Measurements from ENCODE around the gene SMIM22.
A peak's percentile ranks its signal among the peaks of the same experiment; 100 is the strongest.

The SMIM22 gene

DNA sequence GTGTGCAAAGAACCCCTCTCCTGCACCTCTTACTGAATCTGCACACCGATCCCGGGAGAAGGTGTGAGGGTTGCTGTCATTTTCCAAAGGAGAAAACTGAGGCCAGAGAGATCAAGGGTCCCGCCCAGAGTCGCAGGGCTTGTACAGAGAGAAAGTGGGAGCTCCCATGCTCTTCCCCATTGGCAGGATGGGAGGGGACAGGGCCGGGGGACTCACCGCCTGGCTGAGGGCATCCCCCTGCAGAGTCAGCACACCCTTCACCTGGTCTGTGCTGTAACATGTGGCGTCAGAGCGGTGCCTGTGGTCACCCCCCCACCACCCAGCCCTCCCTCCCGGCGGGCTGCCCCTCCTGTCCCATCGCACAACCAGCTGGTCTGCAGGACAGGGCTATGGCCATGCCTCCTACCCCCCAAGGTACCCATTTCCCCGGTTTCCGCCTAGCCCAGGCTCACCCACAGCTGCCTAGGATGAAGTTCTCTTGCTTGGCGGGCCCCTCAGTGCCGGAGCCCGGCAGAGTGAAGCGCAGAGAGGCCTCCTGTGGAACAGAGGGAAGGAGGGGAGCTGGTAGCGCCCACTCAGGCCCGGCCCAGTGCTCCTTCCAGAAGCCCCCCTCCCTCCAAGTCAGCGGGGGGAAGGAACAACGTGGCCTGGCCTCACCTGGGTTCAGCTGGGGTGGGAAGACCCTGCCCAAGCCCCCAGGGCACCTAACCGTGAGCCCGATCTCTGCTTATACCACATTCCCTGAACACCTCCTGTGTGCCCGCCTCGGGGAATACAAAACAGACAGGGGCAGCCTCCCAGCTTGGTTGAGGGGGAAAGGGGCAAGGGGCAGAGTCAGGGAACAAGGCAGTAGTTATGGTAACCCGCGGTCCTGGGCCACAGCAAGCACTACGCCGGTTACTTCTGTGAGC, 6.1 kb downstream of the SMIM22 start:
- no peaks in the 10 kb centered on the region for H3K27me3 Mint-ChIP-seq (ENCODE audit: low read depth)
- H3K4me3 Mint-ChIP-seq, result peak overlapping the region; percentile 87 to 91 (median 89)
- H3K4me1 Mint-ChIP-seq, result peaks cover 20% of the 10 kb centered on the region
- peak overlapping the region in 1 of 3 experiments; percentile 73 for H3K27ac Mint-ChIP-seq
- H3K9me3 Mint-ChIP-seq, result no peaks in the 10 kb centered on the region
- TF ChIP-seq, protein P1, sequence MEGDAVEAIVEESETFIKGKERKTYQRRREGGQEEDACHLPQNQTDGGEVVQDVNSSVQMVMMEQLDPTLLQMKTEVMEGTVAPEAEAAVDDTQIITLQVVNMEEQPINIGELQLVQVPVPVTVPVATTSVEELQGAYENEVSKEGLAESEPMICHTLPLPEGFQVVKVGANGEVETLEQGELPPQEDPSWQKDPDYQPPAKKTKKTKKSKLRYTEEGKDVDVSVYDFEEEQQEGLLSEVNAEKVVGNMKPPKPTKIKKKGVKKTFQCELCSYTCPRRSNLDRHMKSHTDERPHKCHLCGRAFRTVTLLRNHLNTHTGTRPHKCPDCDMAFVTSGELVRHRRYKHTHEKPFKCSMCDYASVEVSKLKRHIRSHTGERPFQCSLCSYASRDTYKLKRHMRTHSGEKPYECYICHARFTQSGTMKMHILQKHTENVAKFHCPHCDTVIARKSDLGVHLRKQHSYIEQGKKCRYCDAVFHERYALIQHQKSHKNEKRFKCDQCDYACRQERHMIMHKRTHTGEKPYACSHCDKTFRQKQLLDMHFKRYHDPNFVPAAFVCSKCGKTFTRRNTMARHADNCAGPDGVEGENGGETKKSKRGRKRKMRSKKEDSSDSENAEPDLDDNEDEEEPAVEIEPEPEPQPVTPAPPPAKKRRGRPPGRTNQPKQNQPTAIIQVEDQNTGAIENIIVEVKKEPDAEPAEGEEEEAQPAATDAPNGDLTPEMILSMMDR (IDR thresholded peaks at IDR 0.05; ENCODE audit: unreplicated experiment in 3 of 3), result no peak
- peaks cover 16% of the 10 kb centered on the region for H3K36me3 Mint-ChIP-seq (ENCODE audit: low read depth)

DNA sequence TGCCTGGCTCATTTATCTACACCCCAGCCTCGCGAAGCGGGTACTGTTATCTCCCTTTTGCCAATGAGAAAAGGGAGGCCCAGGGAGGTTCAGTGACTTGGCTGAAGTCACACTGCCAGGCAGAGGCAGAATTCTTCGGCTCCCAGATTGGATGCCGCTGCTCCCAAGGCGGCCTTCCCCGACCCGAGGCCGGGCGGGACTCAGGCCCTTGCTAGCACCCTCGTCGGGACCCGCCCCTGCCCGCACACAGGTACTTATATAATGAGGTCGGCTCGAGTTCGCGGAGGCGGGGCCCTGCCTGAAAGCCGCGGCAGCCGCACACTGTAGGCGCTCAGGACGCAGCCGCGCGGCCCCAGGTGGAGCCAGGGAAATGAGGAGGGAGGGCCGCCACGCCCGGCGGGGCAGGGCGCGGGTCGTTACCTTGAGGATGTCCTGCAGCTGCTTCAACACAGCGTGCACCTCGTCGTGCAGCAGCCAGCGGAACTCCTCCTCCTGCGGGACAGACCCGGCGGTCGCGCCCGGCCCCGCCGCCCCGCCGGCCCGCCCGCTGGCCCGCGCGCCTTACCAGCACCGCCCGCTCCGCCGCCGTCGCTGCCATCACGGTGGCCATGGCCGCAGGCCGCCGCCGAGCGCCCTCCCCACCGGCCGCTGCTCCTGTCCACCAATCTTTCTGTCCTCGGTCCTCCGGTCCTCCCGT, 6.9 kb downstream of the SMIM22 start, which contains the start of gene ROGDI:
ROGDI (minus strand) TSS at position 672 of the 697 bp plus-strand sequence; CDS start at position 610, 62 bp downstream.
- TF ChIP-seq, protein P1 (IDR thresholded peaks at IDR 0.05; ENCODE audit: unreplicated experiment in 3 of 3), result no peak
- H3K9me3 Mint-ChIP-seq, result no peaks in the 10 kb centered on the region
- peaks cover 17% of the 10 kb centered on the region for H3K36me3 Mint-ChIP-seq (ENCODE audit: low read depth)
- no peaks in the 10 kb centered on the region for H3K27me3 Mint-ChIP-seq (ENCODE audit: low read depth)
- H3K4me3 Mint-ChIP-seq, result peak within 1 kb of the TSS; percentile 89 to 91 (median 89)
- H3K27ac Mint-ChIP-seq, result peak within 1 kb of the TSS; percentile 88 to 94 (median 93)
- peaks cover 20% of the 10 kb centered on the region for H3K4me1 Mint-ChIP-seq

DNA sequence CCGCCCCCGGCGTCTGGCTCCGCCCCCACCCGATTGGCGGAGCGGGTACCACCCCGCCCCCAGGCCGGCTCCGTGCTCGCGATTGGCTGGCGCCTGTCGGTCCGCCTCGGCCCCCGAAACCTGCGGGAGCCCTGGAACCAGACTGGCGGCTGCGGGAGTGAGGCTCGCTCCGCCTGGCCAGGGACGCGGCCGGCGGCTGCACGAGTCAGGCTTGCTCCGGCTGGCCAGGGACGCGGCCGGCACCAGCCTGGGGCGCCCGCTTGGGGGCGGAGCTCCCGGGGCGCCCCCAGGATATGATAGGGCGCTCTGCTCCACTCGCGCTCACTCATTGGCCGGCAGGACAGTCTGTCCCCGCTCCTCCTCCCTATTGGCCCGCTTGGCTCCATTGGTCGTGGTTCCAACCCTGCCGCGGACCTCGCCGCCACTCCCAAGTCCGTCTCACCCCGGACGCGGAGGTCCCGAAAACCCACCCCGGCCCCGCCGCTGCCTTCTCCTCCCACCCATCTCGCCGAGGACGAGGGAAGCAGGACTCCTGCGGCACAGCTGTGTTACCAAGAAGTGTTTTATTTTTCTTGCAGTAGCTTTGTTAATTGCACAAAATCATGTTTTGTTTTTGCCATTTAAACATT, 7.6 kb downstream of the SMIM22 start:
- Mint-ChIP-seq H3K4me1 (peaks cover 20% of the 10 kb centered on the region), H3K36me3 (ENCODE audit: low read depth) (peaks cover 20% of the 10 kb centered on the region), H3K4me3 (peak overlapping the region; percentile 88 to 91 (median 89)), H3K27me3 (ENCODE audit: low read depth) (no peaks in the 10 kb centered on the region), H3K27ac (peak overlapping the region; percentile 88 to 94 (median 93)), H3K9me3 (no peaks in the 10 kb centered on the region)
- TF ChIP-seq, protein P1 (IDR thresholded peaks at IDR 0.05; ENCODE audit: unreplicated experiment in 3 of 3), result peak in 1 of 3 experiments; percentile 26

DNA sequence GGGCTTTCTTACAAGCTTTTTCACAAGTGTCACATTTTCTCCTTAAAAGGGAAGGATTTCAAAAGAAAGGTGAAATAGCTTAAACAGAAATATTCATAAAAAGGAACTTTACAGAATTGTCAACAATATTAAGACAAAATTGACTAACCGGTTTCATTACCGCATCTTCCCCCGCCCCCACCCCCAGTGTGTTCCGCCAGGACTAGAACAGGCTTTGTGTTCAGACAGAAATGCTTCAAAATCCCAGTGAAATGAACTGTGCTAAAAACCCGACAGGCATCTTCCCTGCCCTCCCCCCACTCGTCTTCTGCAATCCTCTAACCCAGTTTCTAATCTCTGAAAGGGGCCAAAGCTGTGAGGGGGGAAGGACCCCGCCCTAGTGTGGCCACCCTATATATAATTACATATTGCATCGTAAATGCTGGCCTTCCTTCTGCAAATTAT, 8.3 kb downstream of the SMIM22 start:
- Mint-ChIP-seq H3K27me3 (ENCODE audit: low read depth) (no peaks in the 10 kb centered on the region), H3K27ac (peak overlapping the region; percentile 88 to 94 (median 93)), H3K4me1 (peaks cover 20% of the 10 kb centered on the region), H3K9me3 (no peaks in the 10 kb centered on the region), H3K4me3 (peak overlapping the region; percentile 88 to 91 (median 89)), H3K36me3 (ENCODE audit: low read depth) (peaks cover 22% of the 10 kb centered on the region)
- TF ChIP-seq, protein P1 (IDR thresholded peaks at IDR 0.05; ENCODE audit: unreplicated experiment in 3 of 3), result no peak

DNA sequence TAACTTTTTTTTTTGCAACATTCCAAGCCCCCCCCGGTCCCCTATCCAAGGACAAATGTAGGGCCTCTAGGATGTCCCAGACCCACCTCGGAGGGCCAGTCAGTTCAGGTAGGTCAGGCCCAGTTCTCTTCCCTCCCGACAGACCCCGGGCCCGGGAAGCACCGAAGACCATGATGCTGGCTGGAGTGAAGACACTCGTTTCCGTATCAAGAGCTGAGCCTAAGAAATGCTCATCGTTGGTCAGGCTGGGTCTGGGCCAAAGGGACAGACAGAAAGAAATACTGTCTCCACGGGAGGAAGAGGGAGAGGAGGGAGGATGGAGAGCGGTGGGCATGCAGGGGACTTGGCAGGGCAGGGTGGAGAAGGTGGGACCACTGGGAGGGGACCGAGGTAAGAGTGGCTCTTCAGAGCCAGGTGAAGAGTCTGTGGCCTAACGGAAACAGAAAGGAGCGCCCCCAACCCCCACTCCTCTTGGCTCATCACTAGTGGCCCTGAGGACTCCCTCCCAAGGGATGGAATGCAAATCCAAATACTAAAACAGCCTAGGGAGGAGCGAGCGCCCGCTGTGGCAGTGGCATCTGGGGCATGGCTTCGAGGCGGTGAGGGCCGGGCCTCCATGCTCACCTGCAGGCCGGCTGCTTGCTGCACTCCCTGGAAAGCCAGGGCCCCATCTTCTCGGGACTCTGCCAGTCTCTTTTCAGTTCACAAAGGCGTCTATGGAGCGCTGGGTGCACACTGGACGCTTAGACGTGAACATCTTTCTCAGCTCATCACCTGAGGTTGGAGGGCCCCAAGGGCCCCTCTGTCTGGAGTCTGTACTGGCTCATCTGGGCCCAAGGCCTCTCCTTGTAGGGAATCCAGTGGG, 9.0 kb downstream of the SMIM22 start:
- H3K9me3 Mint-ChIP-seq, result no peaks in the 10 kb centered on the region
- no peaks in the 10 kb centered on the region for H3K27me3 Mint-ChIP-seq (ENCODE audit: low read depth)
- TF ChIP-seq, protein P1 (IDR thresholded peaks at IDR 0.05; ENCODE audit: unreplicated experiment in 3 of 3), result no peak
- H3K27ac Mint-ChIP-seq, result peak overlapping the region; percentile 91 to 99 (median 94)
- H3K4me3 Mint-ChIP-seq, result peak overlapping the region; percentile 88 to 91 (median 89)
- peaks cover 26% of the 10 kb centered on the region for H3K36me3 Mint-ChIP-seq (ENCODE audit: low read depth)
- peaks cover 20% of the 10 kb centered on the region for H3K4me1 Mint-ChIP-seq
